GM20000 (cell line): ENCODE data around the gene KLF1.

ENCODE experiments used
- DNase-seq: peaks from one replicate; pipeline ENCODE4 v3.0.0; 2012; ENCODE audit warnings: low spot score
- TF ChIP-seq, protein P1 (sequence below): IDR thresholded peaks from 2 replicates; pipeline ENCODE4 v1.5.1; 2012; ENCODE audit warnings: mild to moderate bottlenecking, control low read depth; ENCODE audit errors: extremely low read depth, missing control alignments

KLF1 gene

DNA sequence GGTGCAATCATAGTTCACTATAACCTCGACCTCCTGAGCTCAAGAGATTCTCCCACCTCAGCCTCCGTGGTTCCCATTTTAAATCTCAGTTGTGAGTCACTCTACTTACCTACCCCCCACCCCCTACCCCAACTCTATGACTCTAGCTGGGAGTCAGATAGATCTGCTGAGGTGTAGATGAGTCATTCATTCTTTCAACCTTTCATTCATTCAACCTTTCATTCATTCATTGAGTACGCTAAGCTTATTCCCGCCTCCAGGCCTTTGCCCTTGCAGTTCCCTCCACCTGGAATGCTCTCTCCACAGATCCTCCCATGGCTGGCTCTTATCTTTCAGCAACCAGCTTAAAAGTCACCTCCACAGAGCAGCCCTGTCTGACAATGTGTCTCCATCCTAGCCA lies 49.8 kb downstream of the KLF1 start:
- DNase-seq = no peak
- TF ChIP-seq, protein P1, sequence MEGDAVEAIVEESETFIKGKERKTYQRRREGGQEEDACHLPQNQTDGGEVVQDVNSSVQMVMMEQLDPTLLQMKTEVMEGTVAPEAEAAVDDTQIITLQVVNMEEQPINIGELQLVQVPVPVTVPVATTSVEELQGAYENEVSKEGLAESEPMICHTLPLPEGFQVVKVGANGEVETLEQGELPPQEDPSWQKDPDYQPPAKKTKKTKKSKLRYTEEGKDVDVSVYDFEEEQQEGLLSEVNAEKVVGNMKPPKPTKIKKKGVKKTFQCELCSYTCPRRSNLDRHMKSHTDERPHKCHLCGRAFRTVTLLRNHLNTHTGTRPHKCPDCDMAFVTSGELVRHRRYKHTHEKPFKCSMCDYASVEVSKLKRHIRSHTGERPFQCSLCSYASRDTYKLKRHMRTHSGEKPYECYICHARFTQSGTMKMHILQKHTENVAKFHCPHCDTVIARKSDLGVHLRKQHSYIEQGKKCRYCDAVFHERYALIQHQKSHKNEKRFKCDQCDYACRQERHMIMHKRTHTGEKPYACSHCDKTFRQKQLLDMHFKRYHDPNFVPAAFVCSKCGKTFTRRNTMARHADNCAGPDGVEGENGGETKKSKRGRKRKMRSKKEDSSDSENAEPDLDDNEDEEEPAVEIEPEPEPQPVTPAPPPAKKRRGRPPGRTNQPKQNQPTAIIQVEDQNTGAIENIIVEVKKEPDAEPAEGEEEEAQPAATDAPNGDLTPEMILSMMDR = no peak

DNA sequence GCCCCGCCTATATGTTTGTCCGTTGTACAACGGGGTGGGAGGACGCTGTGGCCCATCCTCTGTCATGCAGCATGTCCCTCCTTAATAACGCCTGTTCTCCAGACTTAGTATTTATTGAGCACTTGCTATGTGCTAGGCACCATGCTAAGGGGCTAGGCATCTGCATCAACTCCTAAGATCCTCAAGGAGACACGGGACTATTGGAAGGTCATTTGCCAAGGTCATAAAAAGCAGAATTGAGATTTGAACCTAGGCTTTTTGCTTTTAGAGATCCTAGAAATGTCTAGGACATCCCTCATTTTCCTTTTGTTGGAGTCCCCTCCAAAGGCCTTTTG lies 50.5 kb downstream of the KLF1 start:
- DNase-seq = no peak
- TF ChIP-seq, protein P1 = no peak

DNA sequence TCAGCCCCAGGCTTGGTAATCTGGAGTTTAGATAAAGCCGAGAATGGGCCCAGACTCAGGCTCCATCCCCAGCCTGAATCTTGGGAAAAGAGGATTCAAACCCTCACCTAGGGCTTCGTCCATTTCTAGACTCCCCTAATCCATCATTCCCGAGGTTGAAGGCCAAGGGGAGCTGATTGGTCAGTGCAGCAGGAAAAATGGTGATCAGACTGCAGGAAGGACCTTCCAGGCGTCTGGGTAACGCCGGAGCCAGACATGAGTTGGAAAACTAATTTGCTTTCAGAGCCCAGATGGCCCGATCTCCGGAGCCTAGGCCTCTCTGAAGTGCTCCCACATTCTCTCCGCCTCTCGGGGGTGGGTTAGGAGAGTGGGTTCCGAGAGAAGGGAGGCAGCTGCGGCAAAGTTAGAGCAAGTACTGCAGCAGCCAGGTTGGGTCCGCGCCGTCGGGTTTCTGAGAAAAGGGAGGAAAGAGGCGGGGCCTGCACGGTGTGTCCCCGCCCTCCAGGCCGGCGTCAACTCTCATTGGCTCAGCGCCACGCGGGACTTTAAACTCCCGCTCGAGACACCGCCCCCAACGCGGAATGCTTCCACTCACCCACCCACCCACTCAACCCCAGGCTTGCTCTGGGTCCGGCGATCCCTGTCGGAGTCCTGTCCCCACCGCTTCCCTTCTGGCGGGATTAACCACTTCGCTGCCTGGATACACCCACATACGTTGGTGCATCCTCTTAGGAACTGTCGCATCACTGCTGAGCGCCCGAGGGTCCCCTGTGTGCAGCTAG lies 51.8 kb downstream of the KLF1 start:
- TF ChIP-seq, protein P1 = no peak
- DNase-seq = peak; percentile 64

DNA sequence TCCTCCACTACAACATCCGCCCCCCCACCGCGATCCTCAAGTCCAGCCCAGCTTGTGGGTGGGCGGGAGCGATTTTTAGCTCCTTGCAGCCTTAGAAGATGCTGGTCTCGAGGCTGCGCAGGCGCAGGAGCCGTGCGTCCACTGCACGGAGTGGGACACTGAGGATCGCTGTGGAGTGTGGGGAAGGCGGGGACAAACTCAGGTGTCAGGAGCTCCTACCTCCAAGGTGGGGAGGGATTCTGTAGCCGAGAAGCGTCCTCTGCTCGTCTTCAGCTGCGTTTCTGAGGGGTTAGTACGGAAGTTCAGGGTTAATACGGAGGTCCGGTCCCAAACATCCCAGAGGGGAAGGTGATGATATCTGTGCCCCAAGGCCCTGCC lies 52.4 kb downstream of the KLF1 start, which contains the start of gene RTBDN:
Gene RTBDN (minus strand): TSS at position 14 of the 378 bp plus-strand sequence. CDS start 4,600 bp downstream, outside the sequence.
- TF ChIP-seq, protein P1 = no peak
- peak; percentile 46 for DNase-seq
